Loucy (cell line): ENCODE measurements around the gene CGB2.

ENCODE experiments used
- H2AFZ ChIP-seq: fragments of 200-600 bp; sonication (generic); 2 replicates; pipeline ENCODE4 v1.6.0; 2016; ENCODE audit warnings: antibody characterized with exemption, mild to moderate bottlenecking, low read length, moderate library complexity
- H3F3A ChIP-seq: fragments of 200-600 bp; 2 replicates; pipeline ENCODE4 v1.6.0; 2016; ENCODE audit warnings: antibody characterized with exemption, low read depth, mild to moderate bottlenecking
- H3K27me3 ChIP-seq: fragments of 200-600 bp; sonication (generic); 2 replicates; pipeline ENCODE4 v1.6.1; 2014; ENCODE audit warnings: low read length, mild to moderate bottlenecking; ENCODE audit not compliant: insufficient read depth, poor library complexity, severe bottlenecking
- H3K36me3 ChIP-seq: fragments of 200-600 bp; sonication (generic); 2 replicates; pipeline ENCODE4 v1.6.1; 2016; ENCODE audit warnings: low read length; ENCODE audit not compliant: insufficient read depth
- H3K4me1 ChIP-seq: fragments of 200-600 bp; sonication (generic); 2 replicates; pipeline ENCODE4 v1.5.1; 2014; ENCODE audit warnings: low read length, mild to moderate bottlenecking; ENCODE audit not compliant: insufficient read depth, poor library complexity, severe bottlenecking
- H3K4me2 ChIP-seq: fragments of 200-600 bp; sonication (generic); 2 replicates; pipeline ENCODE4 v1.6.0; 2014; ENCODE audit warnings: antibody characterized with exemption, low read length, low read depth, mild to moderate bottlenecking; ENCODE audit not compliant: poor library complexity, severe bottlenecking
- H3K4me3 ChIP-seq: fragments of 200-600 bp; sonication (generic); 2 replicates; pipeline ENCODE4 v1.5.1; 2014; ENCODE audit warnings: low read length, mild to moderate bottlenecking, mixed read lengths; ENCODE audit not compliant: poor library complexity, severe bottlenecking
- H3K79me2 ChIP-seq: fragments of 200-600 bp; sonication (generic); 2 replicates; pipeline ENCODE4 v1.6.1; 2014; ENCODE audit warnings: low read length; ENCODE audit not compliant: insufficient read depth
- H3K9ac ChIP-seq: fragments of 200-600 bp; sonication (generic); 2 replicates; pipeline ENCODE4 v1.6.0; 2014; ENCODE audit warnings: mild to moderate bottlenecking, low read depth, low read length, moderate library complexity; ENCODE audit not compliant: poor library complexity, severe bottlenecking
- H3K9me2 ChIP-seq: fragments of 200-600 bp; sonication (generic); replicated peaks from 2 replicates; pipeline ENCODE4 v1.6.1; 2016; ENCODE audit warnings: low read depth, low read length, mixed read lengths
- H3K9me3 ChIP-seq: fragments of 200-600 bp; sonication (generic); 2 replicates; pipeline ENCODE4 v1.6.1; 2014; ENCODE audit warnings: mild to moderate bottlenecking, antibody characterized with exemption, low read length, low read depth; ENCODE audit not compliant: insufficient read depth
- H4K20me1 ChIP-seq: fragments of 200-600 bp; sonication (generic); 2 replicates; pipeline ENCODE4 v1.6.0; 2014; ENCODE audit warnings: antibody characterized with exemption, low read length, mild to moderate bottlenecking; ENCODE audit not compliant: insufficient read depth, poor library complexity, severe bottlenecking
- CTCF ChIP-seq: fragments of 200-600 bp; sonication (generic); conservative IDR thresholded peaks from 2 replicates; pipeline ENCODE4 v1.5.1; 2014; ENCODE audit warnings: mild to moderate bottlenecking, antibody characterized with exemption, low read length
- EZH2phosphoT487 ChIP-seq: fragments of 200-600 bp; IDR thresholded peaks from 2 replicates; pipeline ENCODE4 v1.6.1; 2018; ENCODE audit warnings: antibody characterized with exemption, mild to moderate bottlenecking, moderate library complexity, borderline replicate concordance

CGB2 gene

GRCh38 chr19:49081273-49081672, 49.6 kb downstream of the CGB2 start:
- H3K4me2 ChIP-seq = no peak overlapping the region
- peaks cover 10% of the 10 kb centered on the region for H3K79me2 ChIP-seq
- H3K9ac ChIP-seq = no peak overlapping the region
- H4K20me1 ChIP-seq = peaks cover 9% of the 10 kb centered on the region
- H3K9me2 ChIP-seq = no peaks in the 10 kb centered on the region
- no peaks in the 10 kb centered on the region for H3F3A ChIP-seq
- H3K4me3 ChIP-seq = no peak overlapping the region
- H2AFZ ChIP-seq = no peak overlapping the region; the same call in 1 of the 2 replicates
- no peaks in the 10 kb centered on the region for H3K36me3 ChIP-seq
- TF ChIP-seq EZH2phosphoT487 (no peak), CTCF (no peak)
- peaks cover 5% of the 10 kb centered on the region for H3K27me3 ChIP-seq
- H3K4me1 ChIP-seq = peaks cover 4% of the 10 kb centered on the region
- no peaks in the 10 kb centered on the region for H3K9me3 ChIP-seq
